Measurements from ENCODE around the gene GFAP. TPM values are rescaled to one million over a fixed set of nuclear protein-coding genes. Genes with fewer than 3 reads are reported as not detected.

The GFAP gene
- polyA plus RNA-seq, 1 donor from 2014 or later = 0.45 TPM

GRCh38 chr17:44922746-44923470 is 7.6 kb upstream of the GFAP start:
- no peaks in the 10 kb centered on the region for H3K36me3 Mint-ChIP-seq
- H3K4me3 Mint-ChIP-seq = no peak overlapping the region
- H3K27ac Mint-ChIP-seq = no peak overlapping the region
- no peaks in the 10 kb centered on the region for H3K9me3 Mint-ChIP-seq
- peaks cover 6 to 11% (median 9%) of the 10 kb centered on the region in 3 donors for H3K4me1 Mint-ChIP-seq
- peaks cover 10% of the 10 kb centered on the region for H3K27me3 Mint-ChIP-seq

GRCh38 chr17:44922136-44922535 is 6.8 kb upstream of the GFAP start:
- Mint-ChIP-seq H3K9me3 (no peaks in the 10 kb centered on the region), H3K4me3 (no peak overlapping the region), H3K27me3 (peaks cover 10% of the 10 kb centered on the region), H3K36me3 (no peaks in the 10 kb centered on the region), H3K27ac (peak overlapping the region in 1 of 3 donors; percentile 43), H3K4me1 (peaks cover 6 to 11% (median 9%) of the 10 kb centered on the region in 3 donors)

GRCh38 chr17:44921122-44921882 is 6.0 kb upstream of the GFAP start:
- Mint-ChIP-seq H3K4me1 (peaks cover 6 to 11% (median 9%) of the 10 kb centered on the region in 3 donors), H3K27ac (peak overlapping the region in 1 of 3 donors; percentile 33), H3K36me3 (no peaks in the 10 kb centered on the region), H3K27me3 (peaks cover 10% of the 10 kb centered on the region), H3K9me3 (no peaks in the 10 kb centered on the region), H3K4me3 (peak overlapping the region in 1 of 4 donors; percentile 86)

- H3K4me3 Mint-ChIP-seq = peak overlapping the region in 1 of 4 donors; percentile 86
- H3K36me3 Mint-ChIP-seq = no peaks in the 10 kb centered on the region
- peaks cover 6 to 11% (median 9%) of the 10 kb centered on the region in 3 donors for H3K4me1 Mint-ChIP-seq
- H3K27me3 Mint-ChIP-seq = peaks cover 10% of the 10 kb centered on the region
- H3K27ac Mint-ChIP-seq = no peak overlapping the region
- H3K9me3 Mint-ChIP-seq = no peaks in the 10 kb centered on the region
These were observed 5.3 kb upstream of the GFAP start for GRCh38 chr17:44920565-44920940.

- H3K9me3 Mint-ChIP-seq = no peaks in the 10 kb centered on the region
- H3K27ac Mint-ChIP-seq = peak overlapping the region in 1 of 3 donors; percentile 80
- peaks cover 10% of the 10 kb centered on the region for H3K27me3 Mint-ChIP-seq
- H3K4me3 Mint-ChIP-seq = peak overlapping the region in 1 of 4 donors; percentile 86
- H3K4me1 Mint-ChIP-seq = peaks cover 6 to 11% (median 9%) of the 10 kb centered on the region in 3 donors
- H3K36me3 Mint-ChIP-seq = no peaks in the 10 kb centered on the region
These were observed 4.7 kb upstream of the GFAP start for GRCh38 chr17:44919885-44920564.

- Mint-ChIP-seq H3K27ac (peak overlapping the region in 1 of 3 donors; percentile 80), H3K4me3 (no peak overlapping the region), H3K9me3 (no peaks in the 10 kb centered on the region), H3K4me1 (peaks cover 6 to 11% (median 9%) of the 10 kb centered on the region in 3 donors), H3K36me3 (no peaks in the 10 kb centered on the region), H3K27me3 (peaks cover 11% of the 10 kb centered on the region)
These were observed 4.1 kb upstream of the GFAP start for GRCh38 chr17:44919411-44919810.

GRCh38 chr17:44918006-44918405 is 2.7 kb upstream of the GFAP start:
- H3K9me3 Mint-ChIP-seq = no peaks in the 10 kb centered on the region
- H3K4me1 Mint-ChIP-seq = peaks cover 8 to 11% (median 11%) of the 10 kb centered on the region in 3 donors
- H3K27ac Mint-ChIP-seq = no peak overlapping the region
- no peaks in the 10 kb centered on the region for H3K36me3 Mint-ChIP-seq
- H3K27me3 Mint-ChIP-seq = peaks cover 17% of the 10 kb centered on the region
- H3K4me3 Mint-ChIP-seq = no peak overlapping the region

- Mint-ChIP-seq H3K9me3 (no peaks in the 10 kb centered on the region), H3K4me1 (peaks cover 8 to 11% (median 11%) of the 10 kb centered on the region in 3 donors), H3K27me3 (peaks cover 19% of the 10 kb centered on the region), H3K4me3 (no peak overlapping the region), H3K36me3 (no peaks in the 10 kb centered on the region), H3K27ac (no peak overlapping the region)
These were observed 2.2 kb upstream of the GFAP start for GRCh38 chr17:44917456-44917855.

GRCh38 chr17:44916781-44917241 is 1.5 kb upstream of the GFAP start:
- no peaks in the 10 kb centered on the region for H3K36me3 Mint-ChIP-seq
- peaks cover 8 to 11% (median 11%) of the 10 kb centered on the region in 3 donors for H3K4me1 Mint-ChIP-seq
- no peaks in the 10 kb centered on the region for H3K9me3 Mint-ChIP-seq
- H3K4me3 Mint-ChIP-seq = peak overlapping the region in 1 of 4 donors; percentile 39
- H3K27ac Mint-ChIP-seq = peak overlapping the region in 1 of 3 donors; percentile 5
- peaks cover 25% of the 10 kb centered on the region for H3K27me3 Mint-ChIP-seq

- Mint-ChIP-seq H3K27me3 (peaks cover 26% of the 10 kb centered on the region), H3K4me1 (peaks cover 8 to 12% (median 11%) of the 10 kb centered on the region in 3 donors), H3K27ac (peak overlapping the region in 1 of 3 donors; percentile 67), H3K9me3 (no peaks in the 10 kb centered on the region), H3K36me3 (no peaks in the 10 kb centered on the region), H3K4me3 (no peak overlapping the region)
These were observed 821 bp upstream of the GFAP start for GRCh38 chr17:44915862-44916780.

- Mint-ChIP-seq H3K27ac (no peak overlapping the region), H3K4me1 (peaks cover 0 to 6% (median 4%) of the 10 kb centered on the region in 3 donors), H3K9me3 (no peaks in the 10 kb centered on the region), H3K4me3 (no peak overlapping the region), H3K27me3 (peaks cover 34% of the 10 kb centered on the region), H3K36me3 (no peaks in the 10 kb centered on the region)
These were observed 515 bp downstream of the GFAP start for GRCh38 chr17:44914698-44915271.

- H3K4me3 Mint-ChIP-seq = no peak overlapping the region
- peaks cover 0 to 6% (median 6%) of the 10 kb centered on the region in 3 donors for H3K4me1 Mint-ChIP-seq
- H3K36me3 Mint-ChIP-seq = no peaks in the 10 kb centered on the region
- H3K9me3 Mint-ChIP-seq = no peaks in the 10 kb centered on the region
- H3K27me3 Mint-ChIP-seq = peaks cover 35% of the 10 kb centered on the region
- H3K27ac Mint-ChIP-seq = no peak overlapping the region
These were observed 1.2 kb downstream of the GFAP start for GRCh38 chr17:44914148-44914547.

GRCh38 chr17:44913676-44914075 is 1.6 kb downstream of the GFAP start:
- Mint-ChIP-seq H3K36me3 (no peaks in the 10 kb centered on the region), H3K27ac (no peak overlapping the region), H3K4me1 (peaks cover 0 to 6% (median 6%) of the 10 kb centered on the region in 3 donors), H3K27me3 (peaks cover 35% of the 10 kb centered on the region), H3K4me3 (no peak overlapping the region), H3K9me3 (no peaks in the 10 kb centered on the region)
